CD4-positive, alpha-beta T cell treated with Interleukin-2 at 100 ng/mL for 4 hours (primary cell): ENCODE results near the gene DRD2.
"Not testable (repeated sequence)": the region's sequence is repeated elsewhere in the genome, so short reads cannot be mapped to it uniquely, and the experiment has no call there.

Source experiments
- DNase-seq: peaks from one replicate; pipeline ENCODE4 v3.0.0-alpha.2; 2020; ENCODE audit warnings: low spot score

Gene DRD2

GRCh38 chr11:113475160-113475761 is at the start of gene DRD2:
Gene DRD2 (minus strand): TSS chr11:113475398. CDS start chr11:113424651, 50,747 bp downstream.
- DNase-seq, result no peak

- DNase-seq, result not testable (repeated sequence)
Observed at GRCh38 chr11:113523906-113524305, 48.7 kb upstream of the DRD2 start.

GRCh38 chr11:113521737-113522517 is 46.7 kb upstream of the DRD2 start:
- DNase-seq, result no peak

GRCh38 chr11:113519989-113520613 is 44.9 kb upstream of the DRD2 start:
- DNase-seq, result no peak

- no peak for DNase-seq
Observed at GRCh38 chr11:113518716-113519495, 43.7 kb upstream of the DRD2 start.

GRCh38 chr11:113517361-113517760 is 42.2 kb upstream of the DRD2 start:
- DNase-seq, result no peak

- no peak for DNase-seq
Observed at GRCh38 chr11:113514856-113515255, 39.7 kb upstream of the DRD2 start.

- no peak for DNase-seq
Observed at GRCh38 chr11:113507341-113507740, 32.1 kb upstream of the DRD2 start.

GRCh38 chr11:113506893-113507292 is 31.7 kb upstream of the DRD2 start:
- DNase-seq, result no peak

- no peak for DNase-seq
Observed at GRCh38 chr11:113506461-113506860, 31.3 kb upstream of the DRD2 start.

- no peak for DNase-seq
Observed at GRCh38 chr11:113505541-113506375, 30.6 kb upstream of the DRD2 start.

- DNase-seq, result no peak
Observed at GRCh38 chr11:113505046-113505445, 29.8 kb upstream of the DRD2 start.

- no peak for DNase-seq
Observed at GRCh38 chr11:113504586-113504985, 29.4 kb upstream of the DRD2 start.

- DNase-seq, result no peak
Observed at GRCh38 chr11:113504071-113504470, 28.9 kb upstream of the DRD2 start.

- no peak for DNase-seq
Observed at GRCh38 chr11:113497066-113497910, 22.1 kb upstream of the DRD2 start.

- DNase-seq, result no peak
Observed at GRCh38 chr11:113496026-113496651, 20.9 kb upstream of the DRD2 start.

- DNase-seq, result no peak
Observed at GRCh38 chr11:113494021-113494420, 18.8 kb upstream of the DRD2 start.

GRCh38 chr11:113493206-113493605 is 18.0 kb upstream of the DRD2 start:
- no peak for DNase-seq

- DNase-seq, result no peak
Observed at GRCh38 chr11:113488931-113489351, 13.7 kb upstream of the DRD2 start.

GRCh38 chr11:113487622-113488021 is 12.4 kb upstream of the DRD2 start:
- DNase-seq, result no peak
